Natural killer cell (primary cell): ENCODE measurements around the gene MYO1E. TPM values are rescaled to one million over a fixed set of nuclear protein-coding genes. Genes with fewer than 3 reads are reported as not detected.
"Not testable (repeated sequence)": the region's sequence is repeated elsewhere in the genome, so short reads cannot be mapped to it uniquely, and the experiment has no call there.

ENCODE experiments used
- ATAC-seq, 3 donors: fragments of 150-1000 bp in 2 of 3; fragments of 200-7000 bp in 1 of 3; cut with Tn5 transposase; 1 replicate in 1 of 3; 2 replicates in 2 of 3; pipeline ENCODE4 v1.10.0; 2021; ENCODE audit warnings: mild to moderate bottlenecking in 2 of 3, moderate library complexity in 2 of 3
- DNase-seq, 2 donors: peaks; one replicate each; pipeline versions ENCODE4 v3.0.0 to v3.0.0-alpha.2; 2013 to 2021; ENCODE audit warnings: mixed read lengths in 1 of 2
- H3K27ac ChIP-seq: one replicate; pipeline ENCODE4 v1.5.1; 2013; ENCODE audit warnings: mild to moderate bottlenecking, low read length
- H3K27me3 ChIP-seq: one replicate; pipeline ENCODE4 v1.6.1; 2013; ENCODE audit warnings: low read length; ENCODE audit not compliant: control insufficient read depth, insufficient read depth
- H3K36me3 ChIP-seq: one replicate; pipeline ENCODE4 v1.6.1; 2013; ENCODE audit warnings: low read length; ENCODE audit not compliant: control insufficient read depth, insufficient read depth
- H3K4me1 ChIP-seq: one replicate; pipeline ENCODE4 v1.6.1; 2013; ENCODE audit warnings: low read length; ENCODE audit not compliant: control insufficient read depth, insufficient read depth
- H3K4me3 ChIP-seq: one replicate; pipeline ENCODE4 v1.5.1; 2013; ENCODE audit warnings: low read length
- H3K9me3 ChIP-seq: one replicate; pipeline ENCODE4 v1.6.1; 2013; ENCODE audit warnings: low read length; ENCODE audit not compliant: control insufficient read depth, insufficient read depth
- H3K27ac Mint-ChIP-seq, 2 donors: one replicate each; pipeline ENCODE4 v1.8.0; 2022; ENCODE audit warnings: mild to moderate bottlenecking in 2 of 2, mixed read lengths in 2 of 2, moderate library complexity in 1 of 2
- H3K27me3 Mint-ChIP-seq, 2 donors: one replicate each; pipeline ENCODE4 v1.8.0; 2022; ENCODE audit warnings: low read depth in 2 of 2, mixed read lengths in 2 of 2
- H3K36me3 Mint-ChIP-seq: one replicate; pipeline ENCODE4 v1.8.0; 2022; ENCODE audit warnings: mixed read lengths
- H3K4me1 Mint-ChIP-seq, 2 donors: one replicate each; pipeline ENCODE4 v1.8.0; 2022; ENCODE audit warnings: mixed read lengths in 2 of 2
- H3K4me3 Mint-ChIP-seq: one replicate; pipeline ENCODE4 v1.8.0; 2022; ENCODE audit warnings: mild to moderate bottlenecking, moderate library complexity, mixed read lengths
- H3K9me3 Mint-ChIP-seq, 2 donors: one replicate each; pipeline ENCODE4 v1.8.0; 2022; ENCODE audit warnings: mixed read lengths in 2 of 2
- WGBS: methylation state at CpG from one replicate; pipeline ENCODE4 v1.1.7; 2013; ENCODE audit warnings: missing lambda C conversion rate; ENCODE audit not compliant: insufficient coverage; 5-methylcytosine and 5-hydroxymethylcytosine counted together
- intact Hi-C: fragments of 100-400 bp; cut with micrococcal nuclease; formaldehyde crosslinking; loops from one replicate; pipeline ENCODE4 v1.14.2; 2022
- total RNA-seq, 4 donors: library from RNA; stranded (reverse); fragments of 120-200 nt in 1 of 4; gene quantifications; one replicate each; pipeline versions ENCODE4 v1.2.3 to v1.2.4, GENCODE V29; 2013 to 2022
- TF ChIP-seq, protein P1 (sequence below): fragments of 200-600 bp; IDR thresholded peaks from one replicate; pipeline ENCODE4 v1.8.0; 2022; ENCODE audit warnings: antibody characterized with exemption

The MYO1E gene
- total RNA-seq, 3 donors from 2014 or later (not counting 1 experiment from before 2014, with no cell fraction given), result 16.1 to 39.4 (median 22.7) TPM

DNA sequence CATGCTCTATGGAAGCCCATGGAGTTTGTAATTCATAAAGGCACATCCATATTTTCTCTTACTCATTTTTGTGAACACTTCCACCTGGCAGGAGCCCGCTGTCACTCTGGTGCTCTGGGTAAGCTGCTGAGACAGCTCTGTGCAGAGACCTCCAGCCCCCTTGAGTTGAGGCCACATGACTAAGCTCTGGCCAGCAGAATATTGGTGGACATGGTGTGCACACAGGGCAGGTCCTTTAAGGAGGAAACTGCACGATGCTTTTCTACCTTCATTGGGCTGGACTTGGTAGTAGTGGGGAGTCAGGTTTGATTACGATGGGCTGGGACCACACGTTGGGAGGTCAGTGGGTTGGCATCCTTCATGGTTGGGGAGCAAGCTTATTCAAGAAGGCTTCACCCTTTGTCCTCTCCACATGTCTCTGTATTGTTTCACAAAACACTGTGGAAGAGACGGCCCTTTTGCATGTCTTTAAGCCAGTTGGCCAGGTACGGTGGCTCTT, 238.7 kb downstream of the MYO1E start:
- Mint-ChIP-seq H3K36me3 (no peaks in the 10 kb centered on the region), H3K27ac (no peak overlapping the region), H3K4me3 (no peak overlapping the region), H3K9me3 (no peaks in the 10 kb centered on the region), H3K4me1 (no peaks in the 10 kb centered on the region), H3K27me3 (no peaks in the 10 kb centered on the region)
- Histone ChIP-seq H3K4me3 (no peak overlapping the region), H3K4me1 (no peaks in the 10 kb centered on the region), H3K27me3 (no peaks in the 10 kb centered on the region), H3K9me3 (no peaks in the 10 kb centered on the region), H3K27ac (no peak overlapping the region), H3K36me3 (peaks cover 2% of the 10 kb centered on the region)
- ATAC-seq (no peak), DNase-seq (no peak)
- TF ChIP-seq, protein P1, sequence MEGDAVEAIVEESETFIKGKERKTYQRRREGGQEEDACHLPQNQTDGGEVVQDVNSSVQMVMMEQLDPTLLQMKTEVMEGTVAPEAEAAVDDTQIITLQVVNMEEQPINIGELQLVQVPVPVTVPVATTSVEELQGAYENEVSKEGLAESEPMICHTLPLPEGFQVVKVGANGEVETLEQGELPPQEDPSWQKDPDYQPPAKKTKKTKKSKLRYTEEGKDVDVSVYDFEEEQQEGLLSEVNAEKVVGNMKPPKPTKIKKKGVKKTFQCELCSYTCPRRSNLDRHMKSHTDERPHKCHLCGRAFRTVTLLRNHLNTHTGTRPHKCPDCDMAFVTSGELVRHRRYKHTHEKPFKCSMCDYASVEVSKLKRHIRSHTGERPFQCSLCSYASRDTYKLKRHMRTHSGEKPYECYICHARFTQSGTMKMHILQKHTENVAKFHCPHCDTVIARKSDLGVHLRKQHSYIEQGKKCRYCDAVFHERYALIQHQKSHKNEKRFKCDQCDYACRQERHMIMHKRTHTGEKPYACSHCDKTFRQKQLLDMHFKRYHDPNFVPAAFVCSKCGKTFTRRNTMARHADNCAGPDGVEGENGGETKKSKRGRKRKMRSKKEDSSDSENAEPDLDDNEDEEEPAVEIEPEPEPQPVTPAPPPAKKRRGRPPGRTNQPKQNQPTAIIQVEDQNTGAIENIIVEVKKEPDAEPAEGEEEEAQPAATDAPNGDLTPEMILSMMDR, result no peak
- intact Hi-C loops, result no loop called here
- WGBS, result 97% methylated on average over 6 of the region's 6 CpGs

DNA sequence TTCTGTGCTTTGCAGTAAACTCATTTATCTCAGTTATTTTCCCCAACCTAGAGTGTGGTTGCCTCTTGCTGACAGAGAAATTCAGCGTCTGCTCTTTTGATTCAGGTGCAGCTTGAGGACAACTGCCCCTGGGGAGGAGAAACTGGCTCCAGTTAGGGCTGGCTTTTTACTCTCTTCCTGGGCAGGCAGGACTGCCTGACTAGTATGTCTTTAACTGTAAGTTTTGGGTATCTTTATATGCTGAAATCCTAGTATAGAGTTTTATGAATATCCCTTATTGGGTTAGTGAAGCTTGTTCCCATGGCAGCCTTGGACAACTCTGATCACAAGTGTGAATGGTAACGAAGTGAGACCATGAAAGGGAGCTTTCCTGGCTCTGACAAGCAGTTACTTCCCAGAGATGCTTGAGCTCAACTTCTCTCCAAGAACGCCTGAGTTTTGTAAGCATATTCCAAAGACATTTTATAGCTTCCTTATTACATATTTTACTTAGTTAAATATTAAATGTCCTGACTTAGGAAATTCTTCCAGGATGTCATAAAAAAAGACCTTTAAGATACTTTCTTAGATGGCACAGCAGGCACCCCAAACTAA, 240.6 kb downstream of the MYO1E start:
- Mint-ChIP-seq H3K27me3 (no peaks in the 10 kb centered on the region), H3K4me1 (no peaks in the 10 kb centered on the region), H3K27ac (no peak overlapping the region), H3K36me3 (no peaks in the 10 kb centered on the region), H3K9me3 (no peaks in the 10 kb centered on the region), H3K4me3 (no peak overlapping the region)
- H3K27me3 ChIP-seq, result no peaks in the 10 kb centered on the region
- DNase-seq (no peak), ATAC-seq (no peak)
- TF ChIP-seq, protein P1, result no peak
- no peaks in the 10 kb centered on the region for H3K9me3 ChIP-seq
- no peaks in the 10 kb centered on the region for H3K36me3 ChIP-seq
- H3K4me3 ChIP-seq, result no peak overlapping the region
- H3K4me1 ChIP-seq, result no peaks in the 10 kb centered on the region
- intact Hi-C loops, result no loop called here
- H3K27ac ChIP-seq, result no peak overlapping the region
- WGBS, result 100% methylated on average over 2 of the region's 3 CpGs

DNA sequence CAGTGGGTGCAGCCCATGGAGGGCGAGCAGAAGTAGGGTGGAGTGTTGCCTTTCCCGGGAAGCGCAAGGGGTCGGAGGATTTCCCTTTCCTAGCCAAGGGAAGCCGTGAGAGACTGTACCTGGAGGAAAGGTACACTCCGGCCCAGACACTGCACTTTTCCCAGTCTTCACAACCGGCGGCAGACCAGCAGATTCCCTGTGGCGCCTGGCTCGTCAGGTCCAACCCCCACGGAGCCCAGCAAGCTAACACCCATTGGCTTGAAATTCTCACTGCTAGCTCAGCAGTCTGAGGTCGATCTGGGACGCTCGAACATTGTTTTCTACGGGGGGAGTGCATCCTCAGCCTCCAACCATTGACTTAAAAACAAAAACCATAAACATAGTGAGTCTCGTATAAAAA, 241.2 kb downstream of the MYO1E start:
- Histone ChIP-seq H3K4me3 (no peak overlapping the region), H3K9me3 (no peaks in the 10 kb centered on the region), H3K27me3 (no peaks in the 10 kb centered on the region), H3K27ac (no peak overlapping the region), H3K4me1 (no peaks in the 10 kb centered on the region), H3K36me3 (no peaks in the 10 kb centered on the region)
- Mint-ChIP-seq H3K4me1 (no peaks in the 10 kb centered on the region), H3K27me3 (no peaks in the 10 kb centered on the region), H3K4me3 (no peak overlapping the region), H3K9me3 (no peaks in the 10 kb centered on the region), H3K36me3 (no peaks in the 10 kb centered on the region), H3K27ac (no peak overlapping the region)
- intact Hi-C loops, result no loop called here
- ATAC-seq (no peak), DNase-seq (no peak)
- WGBS, result 98% methylated on average over 15 of the region's 16 CpGs
- TF ChIP-seq, protein P1, result no peak

DNA sequence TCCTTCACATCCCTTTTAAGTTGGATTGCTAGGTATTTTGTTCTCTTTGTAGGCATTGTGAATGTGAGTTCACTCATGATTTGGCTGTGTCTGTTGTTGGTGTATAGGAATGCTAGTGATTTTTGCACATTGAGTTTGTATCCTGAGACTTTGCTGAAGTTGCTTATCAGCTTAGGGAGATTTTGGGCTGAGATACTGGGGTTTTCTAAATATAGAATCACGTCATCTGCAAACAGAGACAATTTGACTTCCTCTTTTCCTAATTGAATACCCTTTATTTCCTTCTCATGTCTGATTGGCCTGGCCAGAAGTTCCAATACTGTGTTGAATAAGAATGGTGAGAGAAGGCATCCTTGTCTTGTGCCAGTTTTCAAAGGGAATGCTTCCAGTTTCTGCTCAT, 245.4 kb downstream of the MYO1E start:
- H3K36me3 Mint-ChIP-seq, H3K4me1 ChIP-seq, H3K27ac ChIP-seq, DNase-seq, H3K4me3 ChIP-seq, H3K4me1 Mint-ChIP-seq, H3K9me3 Mint-ChIP-seq, H3K4me3 Mint-ChIP-seq, H3K27ac Mint-ChIP-seq, ATAC-seq, H3K9me3 ChIP-seq, H3K36me3 ChIP-seq, intact Hi-C loops, H3K27me3 ChIP-seq, H3K27me3 Mint-ChIP-seq: not testable (repeated sequence)
- no CpG with 5 or more reads among the region's 1 CpG for WGBS

DNA sequence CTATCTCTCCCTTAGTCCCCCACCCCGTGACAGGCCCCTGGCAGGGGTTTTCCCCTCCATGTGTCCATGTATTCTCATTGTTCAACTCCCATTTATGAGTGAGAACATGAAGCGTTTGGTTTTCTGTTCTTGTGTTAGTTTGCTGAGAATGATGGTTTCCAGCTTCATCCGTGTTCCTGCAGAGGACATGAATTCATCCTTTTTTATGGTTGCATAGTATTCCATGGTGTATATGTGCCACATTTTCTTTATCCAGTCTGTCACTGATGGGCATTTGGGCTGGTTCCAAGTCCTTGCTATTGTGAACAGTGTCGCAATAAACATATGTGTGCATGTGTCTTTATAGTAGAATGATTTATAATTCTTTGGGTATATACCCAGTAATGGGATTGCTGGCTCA, 247.0 kb downstream of the MYO1E start:
- H3K4me3 Mint-ChIP-seq, H3K4me1 ChIP-seq, H3K36me3 Mint-ChIP-seq, ATAC-seq, H3K36me3 ChIP-seq, H3K27ac Mint-ChIP-seq, H3K27me3 Mint-ChIP-seq, H3K4me3 ChIP-seq, H3K4me1 Mint-ChIP-seq, H3K9me3 Mint-ChIP-seq, H3K9me3 ChIP-seq, H3K27ac ChIP-seq, DNase-seq, intact Hi-C loops, H3K27me3 ChIP-seq: not testable (repeated sequence)
- WGBS, result 100% methylated on average over 1 of the region's 4 CpGs
